ENCODE data around the gene UBE2U.
A peak's percentile ranks its signal among the peaks of the same experiment; 100 is the strongest.
"Not testable (repeated sequence)": the region's sequence is repeated elsewhere in the genome, so short reads cannot be mapped to it uniquely, and the experiment has no call there.

Gene UBE2U

GRCh38 chr1:64241069-64241468, 37.6 kb downstream of the UBE2U start:
- no peak for DNase-seq (ENCODE audit: low spot score)

DNA sequence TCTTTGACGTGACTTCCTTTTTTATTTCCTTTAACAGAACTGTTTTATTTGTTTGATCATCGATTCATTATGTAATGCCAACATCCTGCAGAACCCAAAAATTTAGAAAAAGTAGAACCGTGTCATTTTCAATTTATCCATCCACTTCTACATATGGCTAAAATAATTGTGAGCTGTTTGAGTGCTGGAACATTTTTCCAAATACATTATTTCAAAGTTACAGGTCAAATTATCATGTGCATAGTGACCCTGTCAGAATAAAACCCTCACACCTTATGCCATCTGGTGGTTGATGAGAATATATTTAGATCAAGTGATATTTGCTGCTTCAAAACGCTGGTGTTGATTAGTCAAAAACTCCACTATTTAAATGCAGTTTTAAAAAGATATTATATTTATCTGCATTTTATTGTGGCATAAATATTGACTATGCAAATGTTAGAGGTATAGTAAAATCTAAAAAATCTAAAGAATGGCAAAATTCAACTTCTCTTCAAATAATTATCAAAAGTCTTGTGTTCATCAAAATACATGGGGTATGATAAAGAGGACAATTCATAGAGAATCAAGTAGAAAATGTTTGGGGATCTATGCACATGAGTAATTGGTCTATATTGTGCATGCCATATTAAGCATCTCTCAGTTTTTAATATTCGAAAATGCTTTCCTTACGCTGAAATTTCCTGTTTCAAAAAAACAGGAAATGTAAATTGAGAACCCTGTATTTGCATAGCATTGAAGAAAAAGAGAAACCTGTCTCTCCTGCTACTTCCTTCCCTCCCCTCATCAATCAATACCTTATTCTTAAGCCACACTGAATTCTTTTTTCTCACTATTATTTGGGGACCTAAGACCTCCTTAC, 39.7 kb downstream of the UBE2U start:
- peak; percentile 80 for DNase-seq (ENCODE audit: low spot score)

GRCh38 chr1:64243757-64244080, 40.3 kb downstream of the UBE2U start:
- DNase-seq (ENCODE audit: low spot score), result no peak

GRCh38 chr1:64245495-64245894, 42.1 kb downstream of the UBE2U start:
- DNase-seq (ENCODE audit: low spot score), result peak; percentile 25

DNA sequence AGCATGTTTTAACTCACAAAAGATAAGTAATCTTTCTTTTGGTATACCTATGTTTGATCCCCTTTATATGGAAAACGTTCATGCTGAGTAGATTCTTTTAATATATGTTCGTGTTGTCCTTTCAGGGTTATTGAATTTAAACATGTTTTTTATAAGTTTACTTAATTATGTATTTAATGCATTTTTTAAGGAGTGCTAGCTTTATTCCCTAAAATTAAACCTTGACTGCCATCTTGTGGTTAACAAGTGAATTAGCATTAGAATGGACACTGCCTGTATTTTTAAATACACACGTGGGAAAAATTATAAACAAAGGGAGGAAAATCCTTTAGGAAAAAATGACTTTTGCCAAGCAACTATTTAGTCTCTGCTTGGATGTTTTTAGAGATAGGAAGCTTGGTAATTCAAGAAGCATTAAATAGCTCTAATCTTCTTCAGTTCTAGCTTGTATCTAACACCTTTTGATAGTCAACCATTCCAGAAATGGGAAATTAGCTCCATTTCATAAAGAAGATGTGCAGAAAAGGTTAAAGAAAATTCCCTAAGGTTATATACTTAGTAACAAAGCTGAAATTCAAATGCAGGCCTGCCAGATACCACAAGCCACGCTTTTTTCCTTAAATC, 43.0 kb downstream of the UBE2U start:
- DNase-seq (ENCODE audit: low spot score), result peak; percentile 63

- DNase-seq (ENCODE audit: low spot score), result no peak
Observed at GRCh38 chr1:64248065-64248464, 44.6 kb downstream of the UBE2U start.

GRCh38 chr1:64250472-64250871, 47.0 kb downstream of the UBE2U start:
- not testable (repeated sequence) for DNase-seq (ENCODE audit: low spot score)

DNA sequence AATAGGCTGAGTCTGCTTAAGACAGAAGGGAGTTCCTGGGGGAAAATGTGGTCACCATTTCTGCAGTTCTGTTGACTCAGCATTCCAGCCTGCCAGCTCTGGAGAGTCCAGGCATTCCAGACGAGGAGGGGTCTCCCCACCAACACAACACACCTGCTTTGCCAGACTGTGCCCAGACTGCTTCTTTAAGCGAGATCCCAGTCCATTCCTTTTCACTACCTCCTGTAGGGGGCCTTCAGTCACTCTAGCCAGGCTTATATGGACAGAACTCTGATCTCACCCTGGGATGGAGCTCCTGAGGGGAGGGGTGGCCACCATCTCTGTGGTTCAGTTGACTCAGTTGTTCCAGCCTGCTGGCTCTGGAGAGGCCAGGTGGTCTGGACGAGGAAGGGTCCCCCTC, 48.5 kb downstream of the UBE2U start:
- DNase-seq (ENCODE audit: low spot score), result no peak

GRCh38 chr1:64257233-64257632, 53.8 kb downstream of the UBE2U start:
- not testable (repeated sequence) for DNase-seq (ENCODE audit: low spot score)

GRCh38 chr1:64258444-64258843, 55.0 kb downstream of the UBE2U start:
- DNase-seq (ENCODE audit: low spot score), result not testable (repeated sequence)

DNA sequence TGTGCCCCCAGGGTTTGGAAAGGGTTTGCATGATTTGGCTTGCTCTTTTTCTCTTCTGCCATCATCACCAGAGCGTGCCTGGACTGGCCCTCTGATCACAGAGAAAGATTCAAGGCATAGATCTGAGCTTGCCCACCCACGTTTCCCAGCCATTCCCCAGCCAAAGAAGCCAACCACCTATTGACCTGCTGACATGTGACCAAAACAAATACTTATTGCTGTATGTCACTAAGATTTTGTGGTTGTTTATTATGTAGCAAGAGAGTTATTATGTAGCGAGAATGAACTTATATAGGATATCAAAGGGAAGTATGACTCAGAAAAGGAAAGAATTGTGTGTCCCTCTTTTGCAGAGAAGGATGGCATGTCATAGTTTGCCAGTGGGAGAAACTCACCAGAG, 59.9 kb downstream of the UBE2U start:
- DNase-seq (ENCODE audit: low spot score), result no peak

GRCh38 chr1:64263856-64264255, 60.4 kb downstream of the UBE2U start:
- DNase-seq (ENCODE audit: low spot score), result no peak

- no peak for DNase-seq (ENCODE audit: low spot score)
Observed at GRCh38 chr1:64265141-64265540, 61.7 kb downstream of the UBE2U start.

DNA sequence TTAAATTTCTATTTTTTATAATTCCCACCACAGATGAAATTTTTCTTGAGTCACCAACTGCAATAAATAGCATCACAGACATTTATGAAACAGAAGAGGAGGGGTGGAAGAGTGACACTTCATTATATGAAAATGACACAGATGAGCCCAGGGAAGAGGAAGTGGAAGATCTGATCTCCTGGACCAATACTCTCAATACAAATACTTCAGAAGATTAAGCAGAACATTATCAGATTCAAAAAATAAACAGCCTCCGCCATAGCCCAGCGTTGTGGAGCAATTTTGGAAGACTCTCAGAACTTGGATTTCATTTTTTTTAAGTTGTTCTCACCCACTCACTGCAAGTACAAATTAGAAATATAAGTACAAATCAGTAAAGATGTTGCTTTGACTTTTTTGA, 63.6 kb downstream of the UBE2U start:
- no peak for DNase-seq (ENCODE audit: low spot score)

DNA sequence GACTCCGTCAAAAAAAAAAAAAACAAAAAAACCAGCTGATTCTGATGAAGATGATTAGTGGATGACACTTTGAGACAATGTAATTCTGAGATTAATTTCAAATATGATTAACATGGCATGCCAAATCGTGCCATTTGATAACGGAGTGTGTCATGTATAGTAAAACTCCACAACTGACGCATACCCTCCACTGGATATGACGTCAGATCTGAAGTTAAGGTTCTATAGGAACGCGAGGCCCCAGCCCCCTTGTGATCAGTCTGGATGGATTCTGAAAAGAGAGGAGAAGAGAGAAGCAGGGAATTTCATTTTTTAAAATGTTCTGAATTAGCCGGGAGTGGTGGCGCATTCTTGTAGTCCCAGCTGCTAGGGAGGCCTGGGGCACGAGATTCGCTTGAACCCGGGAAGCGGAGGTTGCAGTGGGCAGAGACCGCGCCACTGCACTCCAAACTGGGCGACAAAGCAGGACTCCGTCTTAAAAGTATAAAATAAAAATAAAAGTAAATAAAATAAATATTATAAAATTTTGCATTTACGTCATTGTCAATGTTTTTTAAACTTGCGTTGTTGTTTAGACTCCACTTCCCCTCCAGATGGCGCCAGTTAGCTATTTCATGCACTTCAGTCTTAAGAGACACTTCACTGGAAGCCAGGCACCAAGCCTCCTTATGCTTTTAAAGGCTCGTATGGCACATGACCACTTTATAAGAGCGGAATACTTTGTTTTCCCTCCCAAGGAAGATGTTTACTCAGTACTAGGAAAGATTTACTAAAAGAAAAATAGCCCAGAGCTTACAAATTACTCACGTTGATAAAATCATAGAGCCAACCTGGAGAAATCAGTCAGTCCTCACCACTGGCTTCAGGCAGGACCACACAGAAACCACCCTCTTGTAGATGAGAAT, 65.5 kb downstream of the UBE2U start:
- peak; percentile 83 for DNase-seq (ENCODE audit: low spot score)

DNA sequence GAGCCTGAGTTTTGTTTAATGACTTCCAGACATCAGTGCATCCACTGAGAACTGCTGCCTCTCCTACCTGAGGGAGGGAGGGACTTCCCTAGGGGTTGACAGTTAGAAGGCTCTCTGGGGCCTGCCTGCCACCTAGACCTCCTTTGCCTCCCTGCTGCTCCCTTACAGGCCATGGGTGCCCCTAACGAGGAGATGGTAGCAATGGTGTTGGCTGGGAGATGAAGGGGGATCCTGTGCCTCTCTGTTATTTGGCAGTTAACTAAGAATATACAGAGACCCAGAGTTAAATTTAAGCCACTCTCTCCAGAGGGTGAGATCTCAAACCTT, 66.1 kb downstream of the UBE2U start:
- DNase-seq (ENCODE audit: low spot score), result no peak

GRCh38 chr1:64280001-64280400, 76.6 kb downstream of the UBE2U start:
- DNase-seq (ENCODE audit: low spot score), result no peak

DNA sequence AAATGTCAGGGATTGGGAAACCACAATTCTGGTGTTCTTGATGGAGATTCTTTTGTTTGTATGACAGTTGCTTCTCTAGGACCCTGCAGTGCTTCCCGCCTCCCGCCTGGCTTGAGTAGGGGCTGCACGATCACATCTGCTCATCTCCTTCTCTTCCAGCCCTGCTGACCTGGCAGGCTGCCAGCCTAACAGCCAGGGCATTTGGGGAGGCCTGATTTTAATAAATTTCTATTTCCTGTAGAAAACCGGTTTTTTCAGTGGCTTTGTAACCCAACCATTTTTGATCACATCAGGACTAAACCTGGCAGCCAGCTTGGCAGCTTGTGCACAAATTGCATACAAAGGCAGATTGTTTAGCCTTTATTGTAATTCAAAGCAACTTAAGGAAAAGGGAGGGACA, 78.9 kb downstream of the UBE2U start:
- no peak for DNase-seq (ENCODE audit: low spot score)

DNA sequence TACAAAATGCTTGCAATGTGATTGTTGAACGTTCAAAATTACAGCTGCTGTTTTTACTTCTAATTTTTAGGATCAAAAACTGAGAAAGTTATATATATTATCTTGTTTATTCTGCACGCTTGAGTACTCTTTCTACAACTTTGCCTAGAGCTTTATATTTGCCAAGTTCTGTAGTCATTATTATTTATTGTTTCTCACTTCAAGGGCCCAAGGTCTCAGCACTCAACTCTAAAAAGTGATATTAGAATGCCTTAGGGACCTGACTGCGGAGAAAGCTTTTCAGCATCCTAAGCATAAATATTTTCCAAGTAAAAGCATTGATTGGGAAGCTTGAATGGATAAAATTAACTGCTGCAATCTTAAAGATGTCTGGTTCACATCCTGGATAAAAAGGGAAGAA, 83.6 kb downstream of the UBE2U start:
- no peak for DNase-seq (ENCODE audit: low spot score)

DNA sequence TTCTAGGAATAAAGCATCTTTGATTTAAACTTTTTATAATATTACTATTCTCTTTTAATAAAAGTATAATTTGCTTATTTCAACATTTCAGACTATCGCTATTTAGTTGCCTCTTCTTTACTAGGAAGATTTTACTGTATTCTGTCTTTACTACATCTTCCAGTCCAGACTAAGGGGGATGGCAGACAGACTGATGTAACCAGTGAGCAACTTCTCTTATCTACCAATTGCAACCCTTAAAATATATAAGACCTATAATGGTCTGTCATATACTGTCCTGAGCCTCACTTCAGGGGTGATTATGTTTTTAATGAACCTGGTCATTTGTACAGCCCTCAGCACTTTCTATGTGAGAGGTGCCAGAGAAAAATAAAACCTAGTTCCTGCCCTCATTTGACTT, 87.0 kb downstream of the UBE2U start:
- DNase-seq (ENCODE audit: low spot score), result no peak

GRCh38 chr1:64291931-64292330, 88.5 kb downstream of the UBE2U start:
- DNase-seq (ENCODE audit: low spot score), result no peak

- DNase-seq (ENCODE audit: low spot score), result no peak
Observed at GRCh38 chr1:64292399-64292798, 89.0 kb downstream of the UBE2U start.

DNA sequence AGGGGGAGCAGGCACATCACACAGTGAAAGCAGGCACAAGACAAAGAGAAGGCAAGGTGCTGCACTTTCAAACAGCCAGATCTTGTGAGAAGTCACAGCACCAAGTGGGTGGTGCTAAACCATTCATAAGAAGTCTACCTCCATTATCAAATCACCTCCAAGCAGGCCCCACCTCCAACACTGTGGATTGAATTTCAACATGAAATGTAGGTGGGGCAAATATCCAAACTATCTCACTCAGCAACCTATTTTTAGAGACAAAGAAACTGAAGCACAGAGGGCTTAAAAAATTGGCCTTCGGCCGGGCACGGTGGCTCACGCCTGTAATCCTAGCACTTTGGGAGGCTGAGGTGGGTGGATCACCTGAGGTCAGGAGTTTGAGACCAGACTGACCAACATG, 90.4 kb downstream of the UBE2U start:
- DNase-seq (ENCODE audit: low spot score), result no peak

Data from NAMALWA (cell line).